Breast epithelium (tissue), 3 donors: ENCODE data around the gene ME3.

ENCODE experiments used
- POLR2A ChIP-seq: fragments of 450-650 bp; IDR thresholded peaks from one replicate; pipeline ENCODE4 v1.6.1; 2016; ENCODE audit warnings: antibody characterized with exemption, mild to moderate bottlenecking, moderate library complexity
- POLR2AphosphoS5 ChIP-seq, 3 donors: sonication (generic); formaldehyde crosslinking; IDR thresholded peaks; one replicate each; pipeline ENCODE4 v1.6.1; 2017; ENCODE audit warnings: antibody characterized with exemption in 3 of 3
- TF ChIP-seq, protein P1 (sequence below), 3 donors: fragments of 450-650 bp; IDR thresholded peaks; one replicate each; pipeline ENCODE4 v1.5.1; 2016 to 2017; ENCODE audit warnings: antibody characterized with exemption in 3 of 3, mild to moderate bottlenecking in 3 of 3, moderate library complexity in 3 of 3

DNA sequence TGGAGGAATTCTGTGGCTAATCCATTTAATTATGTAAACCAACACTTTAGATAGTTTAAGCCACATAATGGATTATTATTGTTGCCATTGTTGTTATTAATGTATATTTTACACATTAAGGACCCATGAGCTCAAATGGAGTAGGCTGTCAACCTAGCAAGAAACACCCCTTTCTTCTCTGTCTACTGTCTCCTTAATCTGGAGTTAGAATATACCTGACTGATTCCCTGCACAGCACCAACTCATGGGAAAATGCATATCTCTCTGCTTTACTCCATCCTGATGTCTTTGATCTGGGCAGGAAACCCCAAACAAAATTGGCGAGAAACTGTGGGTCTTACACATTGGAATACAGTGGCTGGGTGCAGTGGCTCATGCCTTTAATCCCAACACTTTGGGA, 24.0 kb upstream of the ME3 start:
- no peak for TF ChIP-seq POLR2A
- TF ChIP-seq, protein P1, sequence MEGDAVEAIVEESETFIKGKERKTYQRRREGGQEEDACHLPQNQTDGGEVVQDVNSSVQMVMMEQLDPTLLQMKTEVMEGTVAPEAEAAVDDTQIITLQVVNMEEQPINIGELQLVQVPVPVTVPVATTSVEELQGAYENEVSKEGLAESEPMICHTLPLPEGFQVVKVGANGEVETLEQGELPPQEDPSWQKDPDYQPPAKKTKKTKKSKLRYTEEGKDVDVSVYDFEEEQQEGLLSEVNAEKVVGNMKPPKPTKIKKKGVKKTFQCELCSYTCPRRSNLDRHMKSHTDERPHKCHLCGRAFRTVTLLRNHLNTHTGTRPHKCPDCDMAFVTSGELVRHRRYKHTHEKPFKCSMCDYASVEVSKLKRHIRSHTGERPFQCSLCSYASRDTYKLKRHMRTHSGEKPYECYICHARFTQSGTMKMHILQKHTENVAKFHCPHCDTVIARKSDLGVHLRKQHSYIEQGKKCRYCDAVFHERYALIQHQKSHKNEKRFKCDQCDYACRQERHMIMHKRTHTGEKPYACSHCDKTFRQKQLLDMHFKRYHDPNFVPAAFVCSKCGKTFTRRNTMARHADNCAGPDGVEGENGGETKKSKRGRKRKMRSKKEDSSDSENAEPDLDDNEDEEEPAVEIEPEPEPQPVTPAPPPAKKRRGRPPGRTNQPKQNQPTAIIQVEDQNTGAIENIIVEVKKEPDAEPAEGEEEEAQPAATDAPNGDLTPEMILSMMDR (IDR thresholded peaks at IDR 0.05): no peak
- no peak for TF ChIP-seq POLR2AphosphoS5 (IDR thresholded peaks at IDR 0.05)
